ENCODE results near the gene AURKB.
"Not testable (repeated sequence)": the region's sequence is repeated elsewhere in the genome, so short reads cannot be mapped to it uniquely, and the experiment has no call there.

Gene AURKB

GRCh38 chr17:8187517-8188262 lies 22.7 kb downstream of the AURKB start:
- FAIRE-seq = peak; percentile 99

- FAIRE-seq = no peak
Measured at GRCh38 chr17:8186787-8187516, 23.4 kb downstream of the AURKB start.

- FAIRE-seq = no peak
Measured at GRCh38 chr17:8186446-8186786, 24.0 kb downstream of the AURKB start.

- no peak for FAIRE-seq
Measured at GRCh38 chr17:8185582-8186445, 24.6 kb downstream of the AURKB start.

- no peak for FAIRE-seq
Measured at GRCh38 chr17:8176998-8177731, 33.2 kb downstream of the AURKB start.

- peak; percentile 17 for FAIRE-seq
Measured at GRCh38 chr17:8176197-8176940, 34.0 kb downstream of the AURKB start, which contains the start of gene TMEM107. TMEM107 (minus strand) TSS chr17:8176380; CDS start chr17:8176286, 94 bp downstream.

- no peak for FAIRE-seq
Measured at GRCh38 chr17:8175795-8176196, 34.6 kb downstream of the AURKB start.

- FAIRE-seq = no peak
Measured at GRCh38 chr17:8173871-8174322, 36.5 kb downstream of the AURKB start.

- peak; percentile 96 for FAIRE-seq
Measured at GRCh38 chr17:8173056-8173870, 37.1 kb downstream of the AURKB start.

- not testable (repeated sequence) for FAIRE-seq
Measured at GRCh38 chr17:8170186-8170585, 40.2 kb downstream of the AURKB start.

- no peak for FAIRE-seq
Measured at GRCh38 chr17:8167526-8167925, 42.8 kb downstream of the AURKB start.

- no peak for FAIRE-seq
Measured at GRCh38 chr17:8166731-8167130, 43.6 kb downstream of the AURKB start.

- FAIRE-seq = no peak
Measured at GRCh38 chr17:8164815-8165131, 45.6 kb downstream of the AURKB start.

- no peak for FAIRE-seq
Measured at GRCh38 chr17:8163978-8164814, 46.2 kb downstream of the AURKB start.

- peak; percentile 6 for FAIRE-seq
Measured at GRCh38 chr17:8162997-8163977, 47.1 kb downstream of the AURKB start.

GRCh38 chr17:8162233-8162996 lies 48.0 kb downstream of the AURKB start, which contains the start of gene VAMP2:
VAMP2 (minus strand) TSS chr17:8162948; CDS start chr17:8162879, 69 bp downstream.
- FAIRE-seq = no peak

- no peak for FAIRE-seq
Measured at GRCh38 chr17:8161289-8162232, 48.8 kb downstream of the AURKB start.

All from G401.6 (cell line).